ENCODE measurements around the gene MRPS22. TPM values are rescaled to one million over a fixed set of nuclear protein-coding genes. Genes with fewer than 3 reads are reported as not detected.

Gene MRPS22
- total RNA-seq, 2 donors from 2014 or later: 18.7 to 29.7 TPM

- ATAC-seq: no peak
- no peak for DNase-seq
- no peaks in the 10 kb centered on the region for H3K27me3 ChIP-seq
- intact Hi-C loops (cut with DNase I): no loop called here
- no peaks in the 10 kb centered on the region for H3K4me1 ChIP-seq
- no peak overlapping the region for H3K27ac ChIP-seq
- no peak overlapping the region for H3K4me3 ChIP-seq
- H3K36me3 ChIP-seq (replicated peaks in 1 of 2; ENCODE audit: insufficient read depth in 1 of 2, low read depth in 2 of 2): no peaks in the 10 kb centered on the region
- no peak for TF ChIP-seq CTCF (IDR thresholded peaks at IDR 0.05)
- no peak for TF ChIP-seq POLR2A (IDR thresholded peaks at IDR 0.05)
- no peaks in the 10 kb centered on the region for H3K9me3 ChIP-seq
- WGBS, 2 donors: 88 to 94% methylated on average over 1 of the region's 1 CpG
These were observed 36.7 kb upstream of the MRPS22 start for GRCh38 chr3:139307072-139307491.

- ATAC-seq: no peak
- TF ChIP-seq POLR2A (IDR thresholded peaks at IDR 0.05): no peak
- TF ChIP-seq CTCF (IDR thresholded peaks at IDR 0.05): no peak
- Histone ChIP-seq H3K27me3 (no peaks in the 10 kb centered on the region), H3K9me3 (no peaks in the 10 kb centered on the region), H3K36me3 (replicated peaks in 1 of 2; ENCODE audit: insufficient read depth in 1 of 2, low read depth in 2 of 2) (no peaks in the 10 kb centered on the region), H3K4me3 (no peak overlapping the region), H3K4me1 (no peaks in the 10 kb centered on the region), H3K27ac (no peak overlapping the region)
- no peak for DNase-seq
- WGBS, 2 donors: 88% methylated on average over 6 of the region's 6 CpGs
- intact Hi-C loops (cut with DNase I): no loop called here
These were observed 35.9 kb upstream of the MRPS22 start for GRCh38 chr3:139307601-139308555.

- Histone ChIP-seq H3K4me1 (no peaks in the 10 kb centered on the region), H3K9me3 (no peaks in the 10 kb centered on the region), H3K27ac (no peak overlapping the region), H3K27me3 (no peaks in the 10 kb centered on the region), H3K4me3 (no peak overlapping the region), H3K36me3 (replicated peaks in 1 of 2; ENCODE audit: insufficient read depth in 1 of 2, low read depth in 2 of 2) (no peaks in the 10 kb centered on the region)
- ATAC-seq (no peak), DNase-seq (no peak)
- intact Hi-C loops (cut with DNase I): no loop called here
- no peak for TF ChIP-seq POLR2A (IDR thresholded peaks at IDR 0.05)
- no peak for TF ChIP-seq CTCF (IDR thresholded peaks at IDR 0.05)
- WGBS, 2 donors: 84 to 85% methylated on average over 4 of the region's 4 CpGs
These were observed 35.3 kb upstream of the MRPS22 start for GRCh38 chr3:139308560-139308959.

GRCh38 chr3:139309061-139309591, 34.7 kb upstream of the MRPS22 start:
- no peaks in the 10 kb centered on the region for H3K4me1 ChIP-seq
- no peaks in the 10 kb centered on the region for H3K9me3 ChIP-seq
- H3K4me3 ChIP-seq: no peak overlapping the region
- no peak overlapping the region for H3K27ac ChIP-seq
- H3K27me3 ChIP-seq: no peaks in the 10 kb centered on the region
- H3K36me3 ChIP-seq (replicated peaks in 1 of 2; ENCODE audit: insufficient read depth in 1 of 2, low read depth in 2 of 2): no peaks in the 10 kb centered on the region
- no peak for ATAC-seq
- 75 to 95% methylated on average over 2 of the region's 2 CpGs for WGBS, 2 donors
- no peak for DNase-seq
- TF ChIP-seq POLR2A (IDR thresholded peaks at IDR 0.05) (no peak), CTCF (IDR thresholded peaks at IDR 0.05) (no peak)
- intact Hi-C loops (cut with DNase I): no loop called here
